DMS53 treated with DMSO at 0.1 percent for 48 hours (cell line): ENCODE results near the gene ARAF.

Experiments
- DNase-seq: peaks from one replicate; lab custom pipeline; 2025; ENCODE audit not compliant: unreplicated experiment; lab: John Stamatoyannopoulos, UW

The ARAF gene

DNA sequence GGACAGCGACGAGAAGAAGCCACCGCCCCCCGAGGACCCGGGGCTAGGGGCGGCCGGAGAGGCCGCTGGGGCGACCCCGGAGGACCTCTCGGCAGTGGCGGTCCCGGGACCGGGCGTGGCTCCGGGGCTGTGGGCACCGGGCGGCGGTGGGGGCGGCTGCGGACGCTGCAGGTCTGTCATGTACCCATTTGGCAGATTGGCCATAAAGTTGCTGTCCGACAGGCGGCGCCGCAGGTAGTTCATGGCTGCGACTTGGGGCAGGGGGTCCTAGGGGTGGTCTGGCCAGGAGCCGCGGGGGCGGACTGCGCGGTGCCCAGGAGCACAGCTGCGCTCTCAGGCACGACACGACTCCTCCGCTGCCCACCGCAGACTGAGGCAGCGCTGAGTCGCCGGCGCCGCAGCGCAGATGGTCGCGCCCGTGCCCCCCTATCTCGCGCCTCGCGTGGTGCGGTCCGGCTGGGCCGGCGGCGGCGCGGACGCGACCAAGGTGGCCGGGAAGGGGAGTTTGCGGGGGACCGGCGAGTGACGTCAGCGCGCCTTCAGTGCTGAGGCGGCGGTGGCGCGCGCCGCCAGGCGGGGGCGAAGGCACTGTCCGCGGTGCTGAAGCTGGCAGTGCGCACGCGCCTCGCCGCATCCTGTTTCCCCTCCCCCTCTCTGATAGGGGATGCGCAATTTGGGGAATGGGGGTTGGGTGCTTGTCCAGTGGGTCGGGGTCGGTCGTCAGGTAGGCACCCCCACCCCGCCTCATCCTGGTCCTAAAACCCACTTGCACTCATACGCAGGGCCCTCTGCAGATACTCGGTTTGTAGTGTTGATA lies 58.7 kb downstream of the ARAF start, which contains the start of gene SYN1:
Gene SYN1, minus strand, starts transcription at position 372 of the 817 bp plus-strand sequence. Its CDS starts 129 bp downstream, at position 243.
- peak; percentile 30 for DNase-seq

DNA sequence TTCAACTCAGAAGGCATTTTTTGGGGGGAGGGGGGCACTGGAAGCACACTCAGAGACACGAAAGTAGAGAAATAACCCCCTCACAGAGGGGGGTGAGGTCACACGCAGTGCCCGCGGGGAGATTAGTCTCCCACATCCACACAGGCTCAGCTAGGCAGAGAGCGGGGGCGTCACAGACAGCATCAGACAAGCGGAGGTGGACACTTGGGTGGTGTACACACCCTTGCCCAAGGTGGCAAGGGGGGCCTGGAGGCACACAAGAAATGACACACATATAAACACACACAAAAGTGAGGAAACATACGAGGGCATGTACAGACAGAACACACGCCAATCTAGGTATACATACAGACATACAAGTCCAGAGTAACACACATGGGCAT lies 59.3 kb downstream of the ARAF start:
- no peak for DNase-seq
